Activated CD8-positive, alpha-beta memory T cell treated with anti-CD3 and anti-CD28 coated beads for 36 hours (primary cell): Measurements from ENCODE around the gene SCN8A. TPM values are rescaled to one million over a fixed set of nuclear protein-coding genes. Genes with fewer than 3 reads are reported as not detected.
"Not testable (repeated sequence)": the region's sequence is repeated elsewhere in the genome, so short reads cannot be mapped to it uniquely, and the experiment has no call there.

Experiments used
- CTCF ChIA-PET: fragments of 350-600 bp; sonication (Branson Sonifier 250); formaldehyde crosslinking; loops from one replicate; lab custom pipeline; 2021; ENCODE audit warnings: antibody characterized with exemption; lab: Charles Lee
- POLR2A ChIA-PET: fragments of 350-600 bp; sonication (Branson Sonifier 250); formaldehyde crosslinking; loops from one replicate; lab custom pipeline; 2021; ENCODE audit warnings: antibody characterized with exemption; lab: Charles Lee
- total RNA-seq, 2 experiments: library from RNA; stranded (reverse); gene quantifications; one replicate each; pipeline ENCODE4 v1.2.3, GENCODE V29; 2021

SCN8A gene
- total RNA-seq, 2 experiments from 2014 or later = 1.1 to 1.3 TPM

DNA sequence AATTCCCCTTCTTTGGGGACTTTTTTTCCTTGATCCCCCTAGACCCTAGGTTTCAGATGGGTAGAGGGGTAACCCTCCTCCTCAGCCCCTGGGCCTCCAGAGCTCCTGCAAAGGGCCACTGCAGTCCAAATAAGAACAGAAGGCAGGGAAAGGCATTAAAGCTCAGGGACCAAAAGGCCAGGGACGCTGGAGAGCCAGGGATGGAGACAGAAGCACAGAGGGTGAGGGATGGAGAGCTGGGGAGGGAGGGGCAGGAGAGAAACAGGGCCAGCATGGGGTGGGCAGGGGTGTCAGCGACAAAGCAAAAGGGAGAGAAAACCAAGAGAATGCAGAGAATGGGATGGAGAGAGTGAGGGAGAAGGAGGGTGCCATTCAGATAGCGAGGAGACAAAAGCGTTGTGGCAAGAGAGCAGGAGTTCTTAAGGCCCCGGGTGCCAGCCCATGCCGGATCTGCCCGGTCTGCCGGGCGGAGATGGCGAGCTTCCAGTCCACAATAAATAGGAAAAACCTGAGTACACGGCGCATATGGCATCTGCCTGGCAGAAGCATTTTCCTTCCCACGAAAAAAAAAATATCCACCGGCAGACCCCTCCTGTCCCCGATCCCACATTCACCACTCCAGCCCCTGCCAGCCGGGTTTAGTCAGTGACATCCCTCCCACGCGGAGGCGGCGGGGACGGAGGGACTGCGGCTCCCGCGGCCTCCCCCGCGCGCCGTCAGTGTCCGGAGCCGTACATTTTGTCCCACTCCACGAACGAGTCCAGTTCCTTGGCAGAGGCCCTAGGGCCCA is 228.9 kb downstream of the SCN8A start:
- CTCF ChIA-PET = interaction anchor here (1.0 to 1.7 kb wide), 9 partner anchors 12 to 401 kb away, joined by 3 to 9 read pairs (median 4); no protein-coding TSS in a partner anchor
- POLR2A ChIA-PET = interaction anchor here (0.6 kb wide), 1 partner anchor 236 kb away, joined by 3 read pairs; no protein-coding TSS in a partner anchor

DNA sequence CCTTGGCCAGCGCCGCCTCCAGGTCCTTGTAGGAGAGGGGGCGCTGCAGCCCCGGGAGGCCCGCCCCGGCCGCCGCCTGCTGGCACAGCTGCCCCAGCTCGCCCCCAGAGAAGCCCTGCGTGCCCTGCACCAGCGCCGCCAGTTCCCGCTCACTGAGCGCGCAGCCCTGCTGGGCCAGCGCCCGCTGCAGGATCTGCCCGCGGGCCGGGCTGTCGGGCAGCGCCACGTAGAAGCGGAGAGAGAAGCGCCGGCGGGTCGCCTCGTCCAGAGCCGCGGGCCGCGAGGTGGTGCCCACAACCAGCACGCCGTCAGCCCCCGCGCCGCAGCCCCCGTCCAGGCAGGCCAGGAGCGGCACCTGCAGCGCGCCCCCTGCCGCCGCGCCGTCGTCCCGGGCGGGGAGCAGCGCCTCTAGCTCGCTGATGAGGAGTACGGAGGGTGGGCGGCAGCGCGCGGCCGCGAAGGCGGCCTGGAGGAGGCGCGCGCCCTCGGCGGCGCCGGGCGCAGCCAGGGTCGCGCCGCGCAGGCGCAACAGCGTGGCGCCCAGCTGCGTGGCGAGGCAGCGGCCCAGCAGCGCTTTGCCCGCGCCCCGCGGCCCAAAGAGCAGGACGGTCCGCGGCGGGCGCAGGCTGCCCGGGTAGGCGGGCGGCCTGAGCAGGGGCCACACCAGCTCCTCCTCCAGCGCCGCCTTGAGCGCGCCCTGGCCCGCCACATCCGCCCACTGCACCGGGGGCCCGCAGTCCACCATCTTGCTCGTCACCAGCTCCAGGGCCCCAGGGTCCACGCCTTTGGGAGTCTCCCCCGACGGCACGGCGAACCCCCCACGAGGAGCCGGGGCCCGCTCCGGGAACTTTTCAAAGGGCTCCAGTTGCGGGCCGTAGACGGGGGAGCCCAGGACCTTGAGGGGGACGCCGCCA is 229.8 kb downstream of the SCN8A start:
- ChIA-PET POLR2A (interaction anchor here (0.5 to 0.6 kb wide), 2 partner anchors 68 to 235 kb away, joined by 3 to 5 read pairs; no protein-coding TSS in a partner anchor), CTCF (interaction anchor here (1.0 to 1.7 kb wide), 8 partner anchors 12 to 401 kb away, joined by 3 to 9 read pairs (median 4); no protein-coding TSS in a partner anchor)

DNA sequence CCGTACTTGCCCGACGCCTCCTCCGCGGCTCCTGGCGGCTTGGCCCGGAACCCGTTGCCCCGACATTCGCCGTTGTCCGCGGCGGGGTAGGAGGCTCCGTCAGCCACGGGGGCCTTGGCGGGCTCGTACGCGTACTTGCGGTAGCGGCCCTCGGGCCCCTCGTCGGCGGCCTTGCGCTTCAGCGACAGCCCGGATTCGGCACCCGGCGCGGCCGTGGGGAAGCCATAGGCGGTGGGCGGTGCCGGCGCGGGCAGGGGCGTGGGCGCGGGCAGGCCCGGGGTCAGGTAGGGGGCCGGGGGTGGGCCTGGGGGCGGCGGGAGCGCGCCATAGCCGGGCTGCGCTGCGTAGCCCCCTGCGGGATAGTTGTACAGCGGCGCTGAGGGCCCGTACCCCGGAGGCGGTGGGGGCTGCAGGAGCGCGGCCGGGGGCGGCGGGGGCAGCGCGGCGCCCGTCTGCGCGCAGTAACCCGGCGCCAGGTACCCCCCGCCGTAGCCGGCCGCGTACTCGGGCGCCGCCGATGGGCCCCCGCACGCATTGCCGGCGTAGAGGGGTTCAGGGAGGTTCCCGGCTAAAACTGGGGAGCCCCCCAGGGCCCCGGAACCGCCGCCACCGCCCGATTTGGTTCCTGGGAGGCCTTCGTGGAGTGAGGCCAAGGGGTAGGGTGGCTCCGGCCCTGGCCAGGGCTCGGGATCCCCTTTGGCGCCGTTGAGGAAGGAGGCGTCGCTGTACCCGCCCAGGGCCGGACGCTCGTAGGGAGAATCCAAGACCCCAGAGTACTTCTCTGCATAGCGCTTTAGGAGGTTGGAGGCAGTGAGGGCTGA is 230.6 kb downstream of the SCN8A start:
- POLR2A ChIA-PET = no interaction called here

DNA sequence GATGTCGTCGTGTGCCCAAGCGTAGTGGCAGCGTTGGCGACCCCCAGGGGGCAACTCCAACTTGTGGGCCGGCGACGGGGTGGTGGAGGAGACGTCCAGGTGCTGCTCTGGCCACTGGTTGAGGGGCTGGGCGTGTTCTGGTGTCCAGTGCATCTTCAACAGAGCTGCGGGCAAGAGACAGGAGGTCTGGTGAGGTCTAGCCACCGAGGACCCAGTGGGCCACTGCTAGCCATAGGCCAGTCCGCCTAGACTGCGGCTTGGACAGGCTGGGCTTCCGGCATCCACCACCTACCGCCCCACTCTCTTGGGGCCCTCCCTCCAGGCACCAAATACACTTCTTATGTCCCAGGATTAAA is 231.2 kb downstream of the SCN8A start:
- POLR2A ChIA-PET = no interaction called here
- CTCF ChIA-PET = no interaction called here

More for the DNA sequence above, 230.6 kb downstream of the SCN8A start:
- CTCF ChIA-PET = interaction anchor here (1.0 to 1.7 kb wide), 4 partner anchors 11 to 402 kb away, joined by 3 to 9 read pairs (median 4); no protein-coding TSS in a partner anchor

DNA sequence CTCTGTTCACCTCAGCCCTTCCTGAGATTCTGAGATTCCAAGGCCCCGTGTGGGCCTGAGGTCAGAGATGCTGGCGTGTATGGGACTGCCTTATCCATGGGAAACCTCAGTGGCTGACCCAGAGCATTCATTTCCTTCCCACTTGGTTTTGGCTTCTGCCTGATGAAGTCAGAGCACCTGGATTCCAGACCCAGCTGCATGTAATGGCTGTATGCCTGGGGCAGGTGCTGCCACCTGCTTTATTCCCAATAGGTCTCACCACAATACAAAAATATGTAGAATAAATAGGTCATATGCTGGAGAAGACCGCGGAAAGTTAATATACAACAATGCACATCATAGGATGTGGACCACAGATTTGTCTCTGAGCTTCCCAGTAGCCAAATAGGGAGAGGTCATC is 231.9 kb downstream of the SCN8A start:
- ChIA-PET CTCF (interaction anchor here (1.1 to 1.4 kb wide), 2 partner anchors 10 to 63 kb away, joined by 3 to 4 read pairs; no protein-coding TSS in a partner anchor), POLR2A (no interaction called here)

DNA sequence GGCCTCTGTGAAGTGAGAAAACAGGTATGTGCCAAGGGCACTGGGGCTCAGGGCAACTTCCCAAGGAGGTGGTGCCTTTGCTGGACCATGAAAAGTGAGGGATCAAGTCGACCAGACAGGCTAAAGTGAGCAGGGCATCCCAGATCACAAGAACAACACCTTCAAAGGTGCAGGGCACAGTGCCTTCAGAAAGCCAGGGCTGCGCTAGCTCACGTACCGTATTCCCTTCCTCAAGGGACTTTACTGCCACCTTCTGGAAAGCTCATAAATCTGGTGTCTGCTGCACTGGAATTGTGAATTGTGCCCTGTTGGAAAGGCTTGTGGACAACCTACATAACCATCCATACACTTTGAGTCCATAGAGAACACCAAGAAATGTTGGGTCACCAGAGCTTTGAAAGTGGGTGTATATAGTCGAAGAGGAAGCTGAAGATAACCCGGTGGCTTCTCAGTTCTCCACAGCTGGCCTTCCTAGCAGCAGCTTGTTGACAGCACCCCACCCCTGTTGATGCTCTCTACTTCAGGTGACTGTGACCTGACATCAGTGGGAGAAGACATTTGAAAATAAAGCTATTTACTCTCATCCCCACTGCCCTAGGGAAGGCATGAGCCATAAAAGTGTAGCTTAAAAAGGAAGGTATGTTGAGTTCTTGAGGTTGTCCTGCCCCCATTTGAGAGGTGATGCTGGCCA is 233.0 kb downstream of the SCN8A start:
- POLR2A ChIA-PET = no interaction called here
- CTCF ChIA-PET = interaction anchor here (1.1 to 1.6 kb wide), 3 partner anchors 9 to 62 kb away, joined by 3 to 5 read pairs (median 4); a partner anchor contains a TSS

DNA sequence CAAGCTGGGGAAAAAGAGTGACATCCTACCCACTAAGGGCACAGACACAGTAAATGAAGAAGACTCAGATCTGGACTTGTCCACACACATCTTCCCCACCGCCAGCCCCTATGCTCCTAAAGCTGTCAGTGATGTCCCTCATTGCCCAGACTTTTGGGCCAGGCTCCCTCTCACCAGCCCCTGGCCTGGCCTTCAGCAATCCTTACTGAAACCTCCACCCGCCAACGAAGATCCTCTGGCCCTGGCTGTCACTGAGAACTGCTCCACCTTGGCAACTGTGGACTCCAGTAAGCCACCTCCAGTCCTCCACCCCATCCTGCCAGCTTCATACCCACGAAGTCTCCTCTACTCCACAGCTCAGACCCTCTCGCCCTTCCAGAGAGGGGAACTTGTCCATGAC is 234.2 kb downstream of the SCN8A start:
- ChIA-PET POLR2A (interaction anchor here (0.7 kb wide), 1 partner anchor 49 kb away, joined by 3 read pairs; no protein-coding TSS in a partner anchor), CTCF (no interaction called here)

DNA sequence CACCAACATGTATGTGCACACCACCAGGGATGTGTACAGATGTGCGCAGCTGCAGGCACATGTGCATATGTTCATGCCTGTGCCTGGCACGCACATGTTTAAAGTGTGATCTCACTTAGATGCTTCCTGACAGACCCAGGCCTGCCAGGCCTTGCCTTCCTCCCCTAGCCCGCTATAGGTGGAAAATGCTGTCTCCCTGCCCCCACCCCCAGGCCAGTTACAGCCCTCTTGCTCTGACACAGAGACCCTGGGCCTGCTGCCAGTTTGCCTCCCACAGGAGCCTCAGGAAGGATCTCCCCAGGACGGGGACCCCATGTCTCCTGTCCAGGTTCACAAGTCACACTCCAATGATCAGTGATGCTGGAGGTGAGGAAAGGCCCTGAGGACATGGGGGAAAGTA is 235.8 kb downstream of the SCN8A start:
- POLR2A ChIA-PET = no interaction called here
- CTCF ChIA-PET = interaction anchor here (0.5 kb wide), 1 partner anchor 594 kb away, joined by 3 read pairs; no protein-coding TSS in a partner anchor

DNA sequence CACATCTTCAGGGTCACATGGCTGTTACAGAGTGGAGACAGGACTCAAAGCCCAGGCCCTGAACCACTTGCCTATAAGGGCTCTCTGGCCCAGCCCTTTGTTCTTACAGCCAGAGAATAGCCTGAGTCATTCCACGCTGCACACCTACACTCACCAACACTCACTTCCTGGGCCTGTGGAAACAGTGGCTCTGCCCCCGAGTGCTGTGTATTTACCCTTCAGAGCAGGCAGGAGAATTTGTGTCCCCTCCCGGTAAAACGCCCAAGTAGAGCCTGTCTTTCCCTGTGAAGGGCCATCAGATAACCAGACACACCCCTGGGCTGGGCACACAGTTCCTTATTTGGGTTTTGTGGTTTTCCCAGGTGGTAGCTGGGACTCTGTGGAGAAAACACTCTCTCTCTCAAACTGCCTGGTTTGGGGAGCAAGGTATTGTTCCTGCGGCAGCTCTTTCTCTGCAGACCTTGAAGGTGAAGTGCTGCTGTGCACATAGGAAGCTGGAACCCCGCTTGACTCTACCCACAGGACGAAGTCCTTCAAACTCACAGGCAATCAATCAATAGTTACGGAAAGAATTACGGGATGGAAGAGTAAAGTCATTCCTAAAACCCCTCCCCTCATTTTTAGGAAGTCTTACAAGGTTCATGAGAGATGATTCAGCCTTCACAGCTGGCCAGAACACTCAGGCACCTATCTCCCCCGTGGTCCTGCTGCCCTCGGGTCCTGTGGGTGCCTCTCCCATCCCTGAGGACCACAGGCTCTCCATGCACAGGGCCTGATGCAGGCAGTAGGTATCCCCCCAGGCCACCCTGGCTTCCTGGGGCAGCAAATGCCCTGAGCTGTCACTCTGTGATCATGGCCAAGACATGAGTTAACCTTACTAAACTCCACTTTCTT is 237.1 kb downstream of the SCN8A start:
- CTCF ChIA-PET = interaction anchor here (0.7 to 1.4 kb wide), 2 partner anchors 9 to 63 kb away, joined by 3 read pairs; no protein-coding TSS in a partner anchor
- POLR2A ChIA-PET = interaction anchor here (0.5 to 0.9 kb wide), 2 partner anchors 14 to 501 kb away, joined by 3 to 6 read pairs; no protein-coding TSS in a partner anchor

DNA sequence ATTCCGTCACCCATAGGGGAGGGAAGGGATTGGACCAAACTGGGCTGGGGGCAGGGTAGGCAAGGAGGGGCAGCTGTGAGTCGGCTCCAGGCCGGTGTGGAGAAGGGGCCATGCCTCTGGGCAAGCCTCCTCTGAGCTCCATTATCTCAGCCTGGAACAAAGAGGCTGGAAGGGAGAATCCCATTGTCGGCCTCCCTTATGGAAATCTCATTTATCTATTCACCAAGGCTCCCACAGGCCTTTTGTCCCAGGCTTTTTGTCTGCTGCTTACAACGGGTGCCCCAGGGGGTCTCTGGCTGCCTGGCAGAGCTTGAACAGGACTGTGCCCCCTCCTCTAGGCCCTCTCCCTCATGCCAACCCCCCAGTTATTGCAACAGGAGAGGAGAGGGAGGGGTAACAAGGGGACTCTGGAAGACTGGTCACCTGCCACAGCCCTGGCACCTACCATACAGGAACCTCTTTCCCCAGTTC is 238.0 kb downstream of the SCN8A start:
- POLR2A ChIA-PET = no interaction called here
- CTCF ChIA-PET = interaction anchor here (0.8 to 2.0 kb wide), 2 partner anchors 15 to 46 kb away, joined by 3 to 5 read pairs; no protein-coding TSS in a partner anchor

DNA sequence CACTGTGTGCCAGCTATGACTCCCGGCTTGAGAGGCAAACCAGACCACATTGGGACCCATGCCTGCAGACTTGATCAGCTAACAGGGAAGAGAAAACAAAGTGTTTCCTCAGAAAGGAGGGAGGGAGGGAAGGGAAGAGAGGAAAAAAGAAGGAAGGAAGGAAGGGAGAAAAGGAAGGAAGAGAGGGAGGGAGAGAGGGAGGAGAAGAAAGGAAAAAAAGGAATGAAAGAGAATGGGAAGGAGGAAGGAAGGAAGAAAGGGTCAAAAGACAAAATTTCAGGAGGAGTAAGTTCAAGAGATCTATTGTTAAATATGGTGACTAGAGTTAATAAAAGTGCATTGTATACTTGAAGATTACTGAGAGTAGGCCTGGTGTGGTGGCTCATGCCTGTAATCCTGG is 238.6 kb downstream of the SCN8A start:
- ChIA-PET POLR2A (no interaction called here), CTCF (interaction anchor here (0.8 to 2.0 kb wide), 2 partner anchors 16 to 46 kb away, joined by 3 to 5 read pairs; no protein-coding TSS in a partner anchor)

DNA sequence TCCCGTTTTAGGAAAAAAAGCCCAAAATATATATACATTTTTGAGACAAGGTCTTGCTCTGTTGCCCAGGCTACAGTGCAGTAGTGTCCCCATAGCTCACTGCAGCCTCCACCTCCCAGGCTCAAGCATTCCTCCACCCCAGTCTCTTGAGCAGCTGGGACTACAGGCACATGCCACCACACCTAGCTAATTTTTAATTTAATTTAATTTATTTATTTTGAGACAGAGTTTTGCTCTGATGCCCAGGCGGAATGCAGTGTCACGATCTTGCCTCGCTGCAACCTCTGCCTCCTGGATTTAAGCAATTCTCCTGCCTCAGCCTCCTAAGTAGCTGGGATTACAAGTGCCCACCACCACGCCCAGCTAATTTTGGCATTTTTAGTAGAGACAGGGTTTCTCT is 240.8 kb downstream of the SCN8A start:
- POLR2A ChIA-PET = not testable (repeated sequence)
- CTCF ChIA-PET = interaction anchor here (0.6 to 2.8 kb wide), 3 partner anchors 9 to 1395 kb away, joined by 3 to 9 read pairs (median 5); no protein-coding TSS in a partner anchor

DNA sequence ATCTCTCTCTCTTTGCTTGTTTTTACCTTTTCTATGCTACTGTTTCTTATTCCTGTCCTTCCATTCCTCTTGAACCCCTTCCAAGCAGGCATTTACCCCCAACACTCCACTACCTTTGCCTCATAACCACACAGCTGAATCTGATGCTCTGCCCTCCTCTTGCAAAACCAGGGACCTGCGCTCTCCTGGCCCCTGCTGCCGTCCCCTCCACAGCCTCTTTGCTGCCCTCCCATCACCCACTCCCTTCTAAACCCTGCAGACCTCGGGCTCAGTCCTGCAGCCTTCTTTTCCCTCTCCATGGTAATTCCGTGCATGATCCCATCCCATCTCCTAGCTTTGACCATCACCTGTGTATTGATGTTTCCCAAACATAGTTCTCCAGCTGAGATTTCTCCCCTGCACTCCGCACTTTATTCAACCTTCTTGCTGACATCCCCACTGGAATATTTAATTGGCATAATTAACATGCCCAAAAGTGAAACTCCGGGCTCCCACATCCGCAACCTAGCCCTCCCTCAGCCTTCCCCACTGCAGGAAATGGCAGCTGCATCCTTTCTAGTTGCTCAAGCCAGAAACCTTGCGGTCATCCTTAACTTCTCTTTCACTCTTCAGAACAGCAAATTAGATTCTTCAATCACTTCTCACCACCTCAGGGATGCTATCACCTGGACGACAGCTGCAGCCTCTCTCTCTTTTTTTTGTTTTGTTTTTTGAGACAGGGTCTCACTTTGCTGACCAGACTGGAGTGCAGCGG is 241.5 kb downstream of the SCN8A start:
- ChIA-PET POLR2A (no interaction called here), CTCF (interaction anchor here (0.6 to 2.8 kb wide), 2 partner anchors 12 to 1394 kb away, joined by 3 to 9 read pairs; no protein-coding TSS in a partner anchor)

DNA sequence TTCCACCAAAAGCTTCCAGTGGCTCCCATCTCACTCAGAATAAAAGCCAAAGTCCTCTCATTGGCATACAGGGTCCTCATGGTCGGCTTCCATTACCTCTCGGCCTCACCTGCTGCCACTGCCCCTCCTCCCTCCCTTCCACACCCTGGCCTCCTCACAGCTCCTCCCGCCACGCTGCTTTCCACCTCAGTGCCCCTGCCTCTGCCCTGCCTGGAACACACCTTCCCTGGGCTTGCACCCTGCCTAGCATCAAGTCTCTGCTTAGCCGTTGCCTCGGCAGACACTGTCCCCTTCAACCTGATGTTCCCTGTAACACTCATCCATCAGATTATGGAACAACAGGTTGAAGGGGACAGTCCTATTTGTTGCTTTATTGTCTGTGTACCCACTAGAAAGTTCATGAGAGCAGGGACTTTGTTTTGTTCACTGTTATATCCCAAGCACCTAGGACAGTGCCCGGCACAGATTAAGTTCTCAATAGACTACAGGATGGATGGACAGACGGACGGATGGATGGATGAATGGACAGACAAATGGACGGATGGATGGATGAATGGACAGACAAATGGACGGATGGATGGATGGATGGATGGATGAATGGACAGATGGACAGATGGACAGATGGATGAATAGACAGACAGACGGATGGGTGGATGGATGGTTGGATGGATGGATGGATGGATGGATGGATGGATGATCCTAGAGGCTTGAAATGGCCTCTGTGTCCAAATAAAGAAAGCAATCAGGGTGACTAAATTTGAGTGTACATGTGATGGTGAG is 242.6 kb downstream of the SCN8A start:
- ChIA-PET CTCF (interaction anchor here (2.8 kb wide), 1 partner anchor 13 kb away, joined by 9 read pairs; no protein-coding TSS in a partner anchor), POLR2A (no interaction called here)

DNA sequence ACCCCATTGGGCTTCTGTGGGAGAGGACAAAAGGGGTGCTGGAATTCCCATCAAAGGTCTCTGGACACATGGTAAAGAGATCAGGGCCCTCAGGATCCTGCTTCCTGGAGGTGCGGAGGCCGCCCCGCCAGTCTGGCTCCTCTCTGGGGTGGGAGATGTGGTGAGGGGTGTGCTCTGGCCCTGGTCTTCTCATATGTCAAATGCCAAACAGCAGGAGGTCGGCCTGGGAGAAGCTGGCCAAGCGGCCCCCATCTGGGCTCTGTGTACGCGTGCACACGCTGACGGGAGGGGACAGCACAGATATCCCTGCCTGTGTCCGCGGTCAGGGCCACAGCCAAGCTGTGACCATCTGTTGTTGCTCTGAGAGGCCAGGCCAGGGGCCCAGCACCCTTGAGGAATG is 243.4 kb downstream of the SCN8A start:
- ChIA-PET CTCF (no interaction called here), POLR2A (no interaction called here)
